Mucosa of rectum (tissue), 2 donors: ENCODE results near the gene SLC27A3.

ENCODE experiments used
- H3K27ac ChIP-seq, 2 donors: one replicate each; pipeline ENCODE4 v1.7.0; 2013; ENCODE audit warnings: inconsistent platforms in 2 of 2, low read depth in 2 of 2, low read length in 2 of 2
- H3K27me3 ChIP-seq, 2 donors: one replicate each; pipeline ENCODE4 v1.7.0; 2013; ENCODE audit warnings: low read length in 2 of 2; ENCODE audit not compliant: control insufficient read depth in 2 of 2, insufficient read depth in 2 of 2
- H3K36me3 ChIP-seq, 2 donors: one replicate each; pipeline ENCODE4 v1.7.0; 2013; ENCODE audit warnings: low read length in 2 of 2; ENCODE audit not compliant: control insufficient read depth in 2 of 2, insufficient read depth in 2 of 2
- H3K4me1 ChIP-seq, 2 donors: one replicate each; pipeline ENCODE4 v1.7.0; 2013; ENCODE audit warnings: low read length in 2 of 2, mild to moderate bottlenecking in 1 of 2; ENCODE audit not compliant: control insufficient read depth in 2 of 2, insufficient read depth in 2 of 2
- H3K4me3 ChIP-seq, 2 donors: one replicate each; pipeline ENCODE4 v1.7.0; 2013; ENCODE audit warnings: low read length in 2 of 2
- H3K9ac ChIP-seq, 2 donors: one replicate each; pipeline ENCODE4 v1.7.0; 2013; ENCODE audit warnings: low read length in 2 of 2, low read depth in 1 of 2, mild to moderate bottlenecking in 1 of 2
- H3K9me3 ChIP-seq, 2 donors: one replicate each; pipeline ENCODE4 v1.7.0; 2013; ENCODE audit warnings: low read length in 2 of 2; ENCODE audit not compliant: control insufficient read depth in 2 of 2
- donor health status: healthy.
- donor health status: Normal muscosa, but diverticular disease.

The SLC27A3 gene

DNA sequence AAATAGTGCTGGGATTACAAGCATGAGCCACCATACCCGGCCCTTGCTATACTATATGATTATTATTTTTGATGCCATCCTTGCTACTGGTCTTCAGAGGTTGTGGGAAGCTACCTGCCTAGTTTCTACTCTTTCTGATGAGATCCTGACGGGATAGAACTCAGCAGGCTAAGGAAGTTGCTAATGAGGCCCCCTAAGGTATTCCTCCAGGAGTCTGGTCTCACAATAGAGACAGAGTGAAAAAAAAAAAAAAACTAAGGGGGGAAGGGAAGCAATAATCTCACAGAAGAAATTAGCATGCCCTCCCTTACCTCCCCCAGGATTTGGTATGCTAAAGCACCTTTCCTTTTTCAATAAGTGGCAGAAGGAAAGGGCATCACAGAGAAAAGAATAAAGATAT is 29.8 kb upstream of the SLC27A3 start:
- H3K36me3 ChIP-seq = peaks cover 43 to 59% of the 10 kb centered on the region in 2 donors
- H3K4me3 ChIP-seq = no peak overlapping the region
- H3K9me3 ChIP-seq = no peaks in the 10 kb centered on the region
- no peaks in the 10 kb centered on the region for H3K27me3 ChIP-seq
- no peak overlapping the region for H3K9ac ChIP-seq
- H3K27ac ChIP-seq = no peak overlapping the region
- H3K4me1 ChIP-seq = peaks cover 3 to 12% of the 10 kb centered on the region in 2 donors

DNA sequence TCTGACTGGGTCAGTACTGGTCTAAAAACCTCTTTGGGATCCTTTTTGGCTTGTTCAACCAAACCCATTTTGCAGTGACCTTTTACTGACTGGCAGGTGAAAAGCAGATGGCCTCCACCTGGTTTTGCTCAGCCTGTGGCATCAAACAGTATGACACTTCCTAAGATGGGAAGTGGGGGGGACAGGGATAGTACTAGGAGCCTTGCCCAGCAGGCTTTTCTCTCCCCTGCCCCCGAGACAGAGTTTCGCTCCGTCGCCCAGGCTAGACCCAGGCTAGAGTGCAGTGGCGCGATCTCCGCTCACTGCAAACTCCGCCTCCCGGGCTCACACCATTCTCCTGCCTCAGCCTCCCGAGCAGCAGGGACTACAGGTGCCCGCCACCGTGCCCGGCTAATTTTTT is 29.0 kb upstream of the SLC27A3 start:
- Histone ChIP-seq H3K4me1 (peaks cover 5 to 20% of the 10 kb centered on the region in 2 donors), H3K27ac (no peak overlapping the region), H3K36me3 (peaks cover 39 to 52% of the 10 kb centered on the region in 2 donors), H3K4me3 (no peak overlapping the region), H3K9ac (no peak overlapping the region), H3K9me3 (no peaks in the 10 kb centered on the region), H3K27me3 (no peaks in the 10 kb centered on the region)

DNA sequence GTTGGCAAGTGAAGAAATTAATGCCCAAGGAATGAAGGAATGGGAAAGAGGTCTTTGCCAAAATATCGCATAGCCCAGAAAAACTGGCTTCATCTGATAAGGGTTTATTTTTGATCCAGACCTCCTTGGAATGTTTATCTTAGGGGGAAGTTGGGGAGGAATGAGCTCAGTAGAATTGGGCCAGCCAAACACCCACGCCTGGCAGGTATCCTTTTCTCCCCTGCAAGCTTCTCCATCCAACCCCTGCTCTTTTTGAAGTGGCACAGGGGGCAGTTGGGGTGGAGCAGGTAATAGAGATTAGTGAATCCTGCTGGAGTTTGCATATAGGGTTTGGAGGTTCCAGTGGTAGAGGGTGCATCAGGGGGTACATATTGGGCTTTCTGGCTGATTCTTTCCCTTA is 26.3 kb upstream of the SLC27A3 start:
- Histone ChIP-seq H3K27me3 (no peaks in the 10 kb centered on the region), H3K4me3 (no peak overlapping the region), H3K4me1 (peaks cover 5 to 23% of the 10 kb centered on the region in 2 donors), H3K36me3 (peaks cover 37 to 56% of the 10 kb centered on the region in 2 donors), H3K9me3 (no peaks in the 10 kb centered on the region), H3K9ac (no peak overlapping the region), H3K27ac (no peak overlapping the region)

DNA sequence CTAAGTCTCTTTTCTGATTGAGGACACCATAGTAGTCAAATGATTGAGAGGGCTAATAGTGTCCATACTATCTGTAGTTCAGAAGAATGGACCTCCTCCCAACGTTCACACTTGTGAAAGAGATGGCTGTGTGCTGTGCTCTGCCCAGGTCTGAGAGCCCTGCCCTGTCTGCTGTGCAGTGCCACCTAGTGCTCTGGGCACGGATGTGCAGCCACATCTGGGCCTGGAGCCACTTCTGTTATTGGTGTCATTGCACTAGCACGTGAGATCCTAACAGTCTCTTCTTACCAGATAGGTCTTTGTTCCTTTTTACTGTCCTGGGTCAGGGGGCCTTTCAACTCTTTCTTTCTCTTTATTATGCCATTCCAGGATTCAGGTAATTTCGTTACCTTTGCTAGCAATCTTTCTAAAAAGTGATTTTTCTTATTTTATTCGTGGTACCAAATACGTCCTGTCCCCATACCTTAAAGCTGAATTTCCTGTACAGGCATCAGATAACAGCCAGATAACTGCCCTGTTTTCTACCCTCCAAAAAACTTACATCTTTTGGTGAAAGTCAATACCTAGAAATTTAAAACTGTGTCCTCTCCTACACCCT is 25.7 kb upstream of the SLC27A3 start:
- Histone ChIP-seq H3K9me3 (no peaks in the 10 kb centered on the region), H3K36me3 (peaks cover 43 to 56% of the 10 kb centered on the region in 2 donors), H3K4me3 (no peak overlapping the region), H3K9ac (peak overlapping the region in 1 of 2 donors; percentile 7), H3K27me3 (no peaks in the 10 kb centered on the region), H3K27ac (no peak overlapping the region), H3K4me1 (peaks cover 5 to 23% of the 10 kb centered on the region in 2 donors)

DNA sequence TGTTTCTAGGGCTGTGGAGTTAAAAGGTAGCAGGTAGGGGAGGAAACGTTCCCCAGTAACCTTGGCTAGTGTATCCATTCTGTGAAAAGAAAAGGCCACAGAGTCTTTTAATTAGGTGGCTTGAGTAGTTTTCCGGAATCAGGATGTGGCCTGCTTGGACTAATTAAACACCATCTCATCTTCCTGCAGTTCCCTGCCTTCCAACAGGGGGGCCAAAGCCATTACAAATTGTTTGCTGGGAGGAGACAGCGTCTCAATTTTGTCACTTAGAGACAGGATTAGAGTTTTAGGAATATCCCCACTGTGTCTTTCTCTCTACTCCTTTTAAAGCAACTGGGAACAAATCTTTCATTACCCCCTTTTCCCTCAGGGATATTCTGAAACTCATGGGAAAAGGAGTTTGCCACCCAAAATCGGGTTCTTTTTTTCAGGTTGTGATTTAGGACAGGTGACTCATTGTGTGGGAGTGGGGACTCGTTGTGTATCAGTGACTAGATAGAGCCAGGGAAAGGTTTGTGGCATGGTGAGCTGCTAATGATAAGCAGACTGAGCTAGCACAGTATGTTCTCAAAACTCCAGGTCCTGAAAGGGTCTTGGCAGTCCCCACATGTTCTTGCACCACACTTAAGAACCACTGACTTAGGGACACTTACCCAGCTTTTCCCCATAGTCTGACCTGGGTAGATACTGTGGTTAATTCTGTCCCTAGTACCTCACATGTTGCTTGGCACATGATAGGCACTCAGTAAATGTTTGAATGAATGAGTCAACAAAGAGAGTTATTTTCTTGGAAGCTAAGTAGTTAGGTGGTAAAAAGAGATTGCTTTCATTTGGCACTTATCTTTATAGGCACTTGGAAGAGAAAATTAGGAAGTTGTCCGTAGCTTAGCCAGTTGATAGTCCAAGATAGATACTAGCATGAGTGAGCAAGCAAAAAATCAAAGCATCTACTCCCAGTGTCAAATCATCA is 24.9 kb upstream of the SLC27A3 start:
- H3K4me3 ChIP-seq = no peak overlapping the region
- peak overlapping the region in 1 of 2 donors; percentile 14 for H3K27ac ChIP-seq
- no peaks in the 10 kb centered on the region for H3K9me3 ChIP-seq
- no peaks in the 10 kb centered on the region for H3K27me3 ChIP-seq
- peaks cover 46 to 56% of the 10 kb centered on the region in 2 donors for H3K36me3 ChIP-seq
- peak overlapping the region in 1 of 2 donors; percentile 7 for H3K9ac ChIP-seq
- H3K4me1 ChIP-seq = peaks cover 5 to 23% of the 10 kb centered on the region in 2 donors

DNA sequence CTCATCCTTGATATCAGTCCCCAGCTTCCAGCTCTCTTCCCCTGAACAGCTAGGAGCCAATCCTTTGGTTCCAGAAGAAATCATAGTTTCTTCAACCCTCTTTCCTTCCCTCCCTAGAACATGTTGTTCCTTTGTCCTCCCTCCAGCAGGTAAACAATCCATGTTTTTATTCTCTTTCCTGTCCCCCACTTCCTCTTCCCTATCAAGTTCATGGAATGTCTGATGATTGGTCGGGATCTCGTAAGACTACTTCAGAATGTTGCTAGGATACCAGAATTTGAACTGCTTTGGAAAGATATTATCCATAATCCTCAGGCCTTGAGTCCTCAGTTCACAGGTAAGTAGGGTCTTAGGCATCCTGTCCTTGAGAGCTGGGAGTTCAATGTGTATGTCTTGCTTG is 23.1 kb upstream of the SLC27A3 start:
- Histone ChIP-seq H3K4me3 (no peak overlapping the region), H3K27ac (no peak overlapping the region), H3K36me3 (peaks cover 44 to 46% of the 10 kb centered on the region in 2 donors), H3K27me3 (no peaks in the 10 kb centered on the region), H3K9me3 (no peaks in the 10 kb centered on the region), H3K4me1 (peaks cover 5 to 23% of the 10 kb centered on the region in 2 donors), H3K9ac (no peak overlapping the region)

DNA sequence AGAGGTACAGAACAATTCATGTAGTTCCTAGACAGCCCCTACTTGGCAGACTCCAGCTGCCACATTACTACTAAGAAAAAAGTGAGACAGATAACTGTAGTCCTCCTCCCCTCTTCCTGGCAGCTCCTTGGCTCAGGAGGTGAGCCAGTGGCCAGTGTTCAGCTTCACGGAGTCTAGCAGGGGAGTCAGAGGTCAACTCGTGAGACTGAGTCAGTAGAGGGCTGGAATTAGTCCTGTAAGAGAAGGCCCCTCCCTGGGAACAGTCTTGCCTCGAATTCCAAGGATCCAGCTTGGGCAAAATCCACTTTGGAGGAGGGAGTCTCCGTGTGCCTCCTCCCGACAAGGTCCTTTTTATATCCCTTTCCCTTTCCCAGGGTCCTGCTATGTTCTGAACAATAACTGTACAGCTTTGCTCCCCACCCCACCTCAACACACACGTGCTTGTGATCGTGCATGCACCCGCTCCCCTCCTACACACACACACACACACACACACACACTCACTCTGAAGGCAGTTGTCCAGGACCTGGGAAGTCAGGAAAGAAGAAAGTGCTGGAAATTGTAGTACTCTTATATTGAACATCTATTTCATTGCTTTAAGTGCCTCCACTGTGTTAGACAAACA is 22.5 kb upstream of the SLC27A3 start:
- no peak overlapping the region for H3K27ac ChIP-seq
- no peak overlapping the region for H3K9ac ChIP-seq
- no peaks in the 10 kb centered on the region for H3K27me3 ChIP-seq
- peaks cover 5 to 23% of the 10 kb centered on the region in 2 donors for H3K4me1 ChIP-seq
- no peaks in the 10 kb centered on the region for H3K9me3 ChIP-seq
- no peak overlapping the region for H3K4me3 ChIP-seq
- peaks cover 44 to 47% of the 10 kb centered on the region in 2 donors for H3K36me3 ChIP-seq

DNA sequence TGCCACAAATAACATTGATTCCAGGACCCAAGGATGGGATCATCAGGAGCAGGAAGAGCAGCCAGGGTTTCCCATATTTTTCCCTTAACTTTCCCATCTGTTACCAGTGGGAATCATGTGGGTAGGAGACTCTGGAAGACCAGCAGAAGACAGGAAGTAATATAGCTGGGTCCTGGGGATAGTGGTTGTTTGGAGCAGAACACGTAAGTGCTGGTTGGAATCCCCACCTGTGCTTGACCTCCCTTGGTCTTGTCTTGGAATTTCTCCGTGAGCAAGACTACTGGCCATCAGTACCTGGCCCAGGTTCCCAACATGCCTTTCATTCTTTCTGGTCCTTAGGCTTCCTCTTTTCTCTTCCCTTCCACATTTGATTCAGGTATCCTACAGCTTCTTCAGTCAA is 20.9 kb upstream of the SLC27A3 start:
- Histone ChIP-seq H3K4me1 (peaks cover 5 to 22% of the 10 kb centered on the region in 2 donors), H3K9ac (no peak overlapping the region), H3K36me3 (peaks cover 43 to 46% of the 10 kb centered on the region in 2 donors), H3K27me3 (no peaks in the 10 kb centered on the region), H3K9me3 (no peaks in the 10 kb centered on the region), H3K4me3 (no peak overlapping the region), H3K27ac (no peak overlapping the region)

DNA sequence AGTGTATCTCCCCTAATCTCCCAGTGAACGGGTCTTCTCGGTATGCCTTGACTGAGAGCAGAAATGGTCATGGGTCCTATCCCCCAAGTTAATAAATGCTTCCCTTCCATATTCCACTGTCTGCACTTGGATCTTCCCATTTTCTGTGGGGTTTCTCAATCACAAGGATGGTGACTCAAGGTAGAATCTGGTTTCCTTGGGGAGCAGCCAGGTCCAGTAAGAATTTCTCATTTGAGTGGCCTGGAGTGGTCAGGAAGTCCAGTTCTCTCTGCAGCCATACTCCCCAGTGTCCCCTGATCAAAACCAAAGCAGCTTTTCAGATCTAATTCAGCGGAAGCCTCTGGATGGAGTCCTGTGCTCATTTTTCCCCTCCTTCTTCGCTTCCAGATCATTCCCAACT is 14.8 kb upstream of the SLC27A3 start:
- no peak overlapping the region for H3K27ac ChIP-seq
- H3K4me1 ChIP-seq = peaks cover 11 to 12% of the 10 kb centered on the region in 2 donors
- H3K9me3 ChIP-seq = no peaks in the 10 kb centered on the region
- H3K4me3 ChIP-seq = no peak overlapping the region
- H3K36me3 ChIP-seq = peaks cover 40 to 67% of the 10 kb centered on the region in 2 donors
- no peaks in the 10 kb centered on the region for H3K27me3 ChIP-seq
- H3K9ac ChIP-seq = no peak overlapping the region
